ENCODE results near the gene TTLL5.

Gene TTLL5

DNA sequence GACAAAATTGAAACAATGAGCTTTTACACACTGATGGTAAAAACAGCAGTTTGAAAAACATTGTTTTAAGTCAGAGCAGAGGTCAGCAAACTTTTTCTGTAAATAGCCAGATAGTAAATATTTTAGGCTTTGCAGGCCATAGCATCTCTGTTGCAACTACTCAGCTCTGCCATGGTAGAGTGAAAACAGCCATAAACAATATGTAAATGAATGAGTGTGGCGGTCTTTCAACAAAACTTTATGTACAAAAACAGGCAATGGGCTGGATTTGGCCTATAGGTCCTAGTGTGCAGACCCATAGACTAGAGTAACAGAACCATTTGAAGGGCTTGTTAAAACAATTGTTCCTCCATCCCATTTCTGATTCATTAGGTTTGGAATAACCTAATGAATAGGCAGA is 205.9 kb downstream of the TTLL5 start:
- TF ChIP-seq CTCF (IDR thresholded peaks at IDR 0.05; ENCODE audit: borderline replicate concordance, insufficient read depth, low read depth, low read length), result no peak
- no peak overlapping the region for H3K4me3 ChIP-seq (ENCODE audit: low read depth, low read length)

GRCh38 chr14:75871181-75871880 is 210.3 kb downstream of the TTLL5 start:
- H3K4me3 ChIP-seq (ENCODE audit: low read depth, low read length), result no peak overlapping the region
- TF ChIP-seq CTCF (IDR thresholded peaks at IDR 0.05; ENCODE audit: borderline replicate concordance, insufficient read depth, low read depth, low read length), result no peak

DNA sequence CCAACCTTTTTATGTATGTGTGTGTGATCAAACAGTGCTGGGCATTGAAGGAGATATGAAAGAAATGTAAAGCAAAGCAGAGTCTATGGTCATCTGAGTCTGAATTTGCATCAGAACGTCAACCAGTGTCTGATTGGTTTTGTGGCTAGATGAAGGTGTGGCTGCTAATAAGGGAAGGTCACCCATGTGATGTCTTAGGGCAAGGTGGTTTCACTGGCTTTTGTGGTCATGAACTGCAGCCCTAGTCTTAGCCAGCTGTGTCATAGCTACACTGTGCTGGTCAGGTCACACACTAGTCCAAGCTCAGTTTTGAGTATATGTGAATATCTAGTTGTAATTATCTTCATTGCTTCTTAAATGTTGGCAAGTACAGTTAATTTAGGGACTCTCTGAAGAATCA is 214.9 kb downstream of the TTLL5 start:
- H3K4me3 ChIP-seq (ENCODE audit: low read depth, low read length), result no peak overlapping the region
- no peak for TF ChIP-seq CTCF (IDR thresholded peaks at IDR 0.05; ENCODE audit: borderline replicate concordance, insufficient read depth, low read depth, low read length)

DNA sequence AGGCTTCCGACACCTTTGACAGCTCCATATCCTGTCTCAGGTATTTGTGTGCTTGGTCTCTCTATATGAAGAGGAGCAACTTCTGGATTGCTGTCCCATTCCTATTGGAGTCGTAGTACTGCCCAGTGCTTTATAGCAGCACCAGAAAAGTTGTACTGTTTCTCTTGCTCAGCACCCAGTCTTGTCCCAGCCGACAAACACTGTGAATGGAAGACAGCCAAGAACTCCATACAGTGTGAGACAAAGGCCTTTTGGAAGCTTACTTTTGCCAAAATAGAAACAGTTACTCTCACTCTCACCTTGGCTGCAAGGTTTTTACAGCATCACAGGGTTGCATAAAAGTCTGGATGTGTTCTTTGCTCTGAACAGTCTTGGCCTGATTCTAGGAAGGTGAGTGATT is 215.5 kb downstream of the TTLL5 start:
- TF ChIP-seq CTCF (IDR thresholded peaks at IDR 0.05; ENCODE audit: borderline replicate concordance, insufficient read depth, low read depth, low read length), result no peak
- H3K4me3 ChIP-seq (ENCODE audit: low read depth, low read length), result no peak overlapping the region

DNA sequence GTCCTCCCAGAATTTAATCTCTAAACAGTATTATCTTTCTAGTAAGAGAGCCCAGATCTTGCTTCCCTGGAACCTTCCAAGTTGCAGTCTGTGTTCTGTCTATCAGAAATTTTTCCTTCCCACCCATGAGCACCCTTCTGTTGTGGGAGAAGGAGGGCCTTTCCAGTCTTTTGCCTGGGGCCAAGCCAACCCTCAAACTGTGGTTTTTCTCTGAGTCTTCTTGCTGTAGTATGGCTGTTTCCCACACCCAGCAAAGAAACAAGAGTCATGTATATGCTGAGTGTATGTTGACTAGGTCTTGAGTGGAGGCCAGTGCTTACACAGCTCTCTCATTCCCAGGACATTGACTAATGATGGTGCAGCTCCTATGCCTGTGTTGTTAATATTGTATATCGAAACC is 216.2 kb downstream of the TTLL5 start:
- no peak for TF ChIP-seq CTCF (IDR thresholded peaks at IDR 0.05; ENCODE audit: borderline replicate concordance, insufficient read depth, low read depth, low read length)
- no peak overlapping the region for H3K4me3 ChIP-seq (ENCODE audit: low read depth, low read length)

GRCh38 chr14:75877884-75878283 is 216.8 kb downstream of the TTLL5 start:
- no peak for TF ChIP-seq CTCF (IDR thresholded peaks at IDR 0.05; ENCODE audit: borderline replicate concordance, insufficient read depth, low read depth, low read length)
- H3K4me3 ChIP-seq (ENCODE audit: low read depth, low read length), result no peak overlapping the region

DNA sequence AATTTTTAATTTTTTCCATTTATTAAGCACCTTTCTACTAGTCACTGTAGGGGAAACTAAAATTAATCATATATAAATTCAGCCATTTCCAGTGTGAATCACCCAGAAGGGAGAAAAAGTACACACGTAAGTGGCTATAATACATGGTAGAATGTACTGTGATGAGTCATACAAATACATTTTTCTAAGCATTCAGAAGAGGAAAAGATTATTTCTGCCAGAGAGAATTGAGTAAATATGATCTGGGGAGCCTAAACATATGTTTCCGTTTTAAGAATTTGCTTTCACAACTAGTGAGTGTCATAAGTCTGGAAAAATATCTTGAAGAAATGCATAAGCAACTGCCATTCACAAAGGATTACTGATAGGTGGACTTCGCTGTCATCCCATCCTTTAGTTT is 218.0 kb downstream of the TTLL5 start:
- H3K4me3 ChIP-seq (ENCODE audit: low read depth, low read length), result no peak overlapping the region
- TF ChIP-seq CTCF (IDR thresholded peaks at IDR 0.05; ENCODE audit: borderline replicate concordance, insufficient read depth, low read depth, low read length), result no peak

Measured in GM12875 (cell line).